Body of pancreas (tissue), 4 donors: ENCODE results near the gene PKMYT1.

Source experiments
- CTCF ChIP-seq, 7 experiments: fragments of 450-650 bp in 4 of 7; fragments of 200-600 bp in 3 of 7; sonication (generic) in 3 of 7; IDR thresholded peaks; one replicate each; pipeline ENCODE4 v1.5.1; 2016 to 2019; ENCODE audit warnings: antibody characterized with exemption in 7 of 7
- POLR2A ChIP-seq, 3 donors: fragments of 450-650 bp; IDR thresholded peaks; one replicate each; pipeline ENCODE4 v1.6.1; 2016; ENCODE audit warnings: antibody characterized with exemption in 3 of 3, mild to moderate bottlenecking in 2 of 3

DNA sequence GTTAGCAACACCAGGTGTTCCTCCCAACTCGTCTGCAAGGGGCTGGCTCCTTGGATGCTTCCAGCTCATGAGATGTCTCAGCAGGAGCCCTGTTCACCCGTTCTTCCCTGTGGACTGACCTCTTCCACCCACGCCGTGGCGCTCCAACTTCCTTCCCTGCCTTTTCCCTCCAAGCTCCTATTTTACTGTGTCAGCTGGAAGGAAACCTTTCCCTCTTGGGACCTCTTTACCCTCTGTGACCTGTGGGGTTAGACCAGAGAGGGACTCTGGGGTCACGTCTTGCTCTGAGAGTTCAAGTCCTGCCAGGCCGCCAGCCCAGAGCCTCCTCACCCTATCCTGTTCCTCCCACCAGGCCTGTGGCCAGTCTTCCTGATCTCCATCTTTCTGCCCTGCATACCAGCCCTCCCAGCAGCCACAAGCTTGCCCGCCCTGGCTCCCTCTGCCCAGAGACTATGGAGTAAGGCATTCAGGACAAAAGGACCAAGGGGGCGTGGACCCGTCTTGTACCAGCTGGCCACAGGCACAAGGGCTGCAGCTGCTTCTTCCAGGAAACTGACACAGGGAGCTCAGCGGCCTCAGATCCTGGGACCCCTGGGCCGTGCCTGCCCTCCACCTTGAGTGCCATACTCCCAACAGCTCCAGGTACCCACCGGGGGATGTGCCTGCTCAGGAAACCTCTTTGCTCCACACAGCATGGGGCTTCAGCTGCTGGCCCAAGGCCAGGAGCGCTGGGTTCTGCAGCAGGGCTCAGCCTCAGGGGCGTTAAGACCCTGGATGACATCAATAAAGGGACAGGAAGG is 8.1 kb downstream of the PKMYT1 start:
- TF ChIP-seq CTCF (IDR thresholded peaks at IDR 0.05): no peak
- TF ChIP-seq POLR2A (IDR thresholded peaks at IDR 0.05): no peak
